ENCODE results near the gene IRF5. TPM values are rescaled to one million over a fixed set of nuclear protein-coding genes. Genes with fewer than 3 reads are reported as not detected.

Gene IRF5
- total RNA-seq, 2 donors from 2014 or later = 6.0 to 10.6 TPM

GRCh38 chr7:128982105-128982504 lies 44.4 kb downstream of the IRF5 start:
- no peak for TF ChIP-seq POLR2AphosphoS5 (IDR thresholded peaks at IDR 0.05)
- no peak for TF ChIP-seq POLR2A (IDR thresholded peaks at IDR 0.05)
- TF ChIP-seq CTCF (IDR thresholded peaks at IDR 0.05) = no peak
- Histone ChIP-seq H3K4me1 (replicated peaks) (no peaks in the 10 kb centered on the region), H3K9me3 (no peaks in the 10 kb centered on the region), H3K4me3 (no peak overlapping the region), H3K27ac (no peak overlapping the region), H3K27me3 (replicated peaks; ENCODE audit: insufficient read depth) (no peaks in the 10 kb centered on the region), H3K36me3 (peaks cover 4 to 7% of the 10 kb centered on the region in 2 donors)
- DNase-seq (ENCODE audit: low spot score) = no peak
- intact Hi-C loops (cut with DNase I) = no loop called here
- WGBS = 96% methylated on average over 2 of the region's 2 CpGs

GRCh38 chr7:128985660-128986059 lies 47.9 kb downstream of the IRF5 start:
- DNase-seq (ENCODE audit: low spot score) = no peak
- H3K27ac ChIP-seq = no peak overlapping the region
- H3K9me3 ChIP-seq = no peaks in the 10 kb centered on the region
- intact Hi-C loops (cut with DNase I) = no loop called here
- H3K27me3 ChIP-seq (replicated peaks; ENCODE audit: insufficient read depth) = no peaks in the 10 kb centered on the region
- TF ChIP-seq CTCF (IDR thresholded peaks at IDR 0.05) (no peak), POLR2A (IDR thresholded peaks at IDR 0.05) (no peak), POLR2AphosphoS5 (IDR thresholded peaks at IDR 0.05) (no peak)
- H3K36me3 ChIP-seq = peaks cover 4 to 7% of the 10 kb centered on the region in 2 donors
- no peaks in the 10 kb centered on the region for H3K4me1 ChIP-seq (replicated peaks)
- H3K4me3 ChIP-seq = no peak overlapping the region

GRCh38 chr7:128986609-128987008 lies 48.9 kb downstream of the IRF5 start:
- Histone ChIP-seq H3K4me1 (replicated peaks) (no peaks in the 10 kb centered on the region), H3K9me3 (no peaks in the 10 kb centered on the region), H3K4me3 (no peak overlapping the region), H3K27ac (no peak overlapping the region), H3K27me3 (replicated peaks; ENCODE audit: insufficient read depth) (no peaks in the 10 kb centered on the region), H3K36me3 (peaks cover 4 to 7% of the 10 kb centered on the region in 2 donors)
- WGBS = 90% methylated on average over 3 of the region's 3 CpGs
- no peak for DNase-seq (ENCODE audit: low spot score)
- intact Hi-C loops (cut with DNase I) = no loop called here
- TF ChIP-seq POLR2AphosphoS5 (IDR thresholded peaks at IDR 0.05) (no peak), CTCF (IDR thresholded peaks at IDR 0.05) (no peak), POLR2A (IDR thresholded peaks at IDR 0.05) (no peak)

GRCh38 chr7:128988372-128988771 lies 50.6 kb downstream of the IRF5 start:
- no peaks in the 10 kb centered on the region for H3K9me3 ChIP-seq
- intact Hi-C loops (cut with DNase I) = no loop called here
- no peak overlapping the region for H3K4me3 ChIP-seq
- no peaks in the 10 kb centered on the region for H3K4me1 ChIP-seq (replicated peaks)
- no peak overlapping the region for H3K27ac ChIP-seq
- no peak for DNase-seq (ENCODE audit: low spot score)
- TF ChIP-seq CTCF (IDR thresholded peaks at IDR 0.05) = no peak
- no peaks in the 10 kb centered on the region for H3K27me3 ChIP-seq (replicated peaks; ENCODE audit: insufficient read depth)
- peaks cover 2 to 7% of the 10 kb centered on the region in 2 donors for H3K36me3 ChIP-seq

GRCh38 chr7:128989961-128990360 lies 52.2 kb downstream of the IRF5 start:
- TF ChIP-seq CTCF (IDR thresholded peaks at IDR 0.05) (no peak), POLR2AphosphoS5 (IDR thresholded peaks at IDR 0.05) (no peak), POLR2A (IDR thresholded peaks at IDR 0.05) (no peak)
- 66% methylated on average over 9 of the region's 9 CpGs for WGBS
- intact Hi-C loops (cut with DNase I) = no loop called here
- DNase-seq (ENCODE audit: low spot score) = no peak
- Histone ChIP-seq H3K4me1 (replicated peaks) (no peaks in the 10 kb centered on the region), H3K27ac (no peak overlapping the region), H3K9me3 (no peaks in the 10 kb centered on the region), H3K36me3 (peaks cover 0 to 7% of the 10 kb centered on the region in 2 donors), H3K4me3 (no peak overlapping the region), H3K27me3 (replicated peaks; ENCODE audit: insufficient read depth) (no peaks in the 10 kb centered on the region)
